NCI-H1048 (cell line): ENCODE measurements around the gene ADAMTSL1.

Source experiments
- DNase-seq: peaks from one replicate; lab custom pipeline; 2025; lab: John Stamatoyannopoulos, UW

Gene ADAMTSL1

DNA sequence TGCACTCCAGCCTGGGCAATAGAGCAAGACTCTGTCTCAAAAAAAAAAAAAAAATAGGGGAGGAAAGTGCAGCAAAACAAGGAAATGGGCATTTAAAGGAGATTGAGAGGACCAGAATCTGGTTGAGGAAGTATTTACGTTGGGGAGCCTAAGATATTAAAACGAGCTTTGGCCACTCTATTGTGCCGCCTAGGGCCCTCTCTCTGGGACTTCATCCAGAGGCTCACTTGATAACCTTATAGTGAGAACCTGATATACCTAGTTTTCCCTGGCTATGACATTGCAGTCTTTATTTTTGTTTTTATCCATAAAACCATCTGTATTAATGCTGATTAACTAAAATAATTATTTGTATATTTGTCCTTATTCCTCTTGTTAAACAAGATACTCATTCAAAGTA is 345.5 kb downstream of the ADAMTSL1 start:
- DNase-seq = no peak

DNA sequence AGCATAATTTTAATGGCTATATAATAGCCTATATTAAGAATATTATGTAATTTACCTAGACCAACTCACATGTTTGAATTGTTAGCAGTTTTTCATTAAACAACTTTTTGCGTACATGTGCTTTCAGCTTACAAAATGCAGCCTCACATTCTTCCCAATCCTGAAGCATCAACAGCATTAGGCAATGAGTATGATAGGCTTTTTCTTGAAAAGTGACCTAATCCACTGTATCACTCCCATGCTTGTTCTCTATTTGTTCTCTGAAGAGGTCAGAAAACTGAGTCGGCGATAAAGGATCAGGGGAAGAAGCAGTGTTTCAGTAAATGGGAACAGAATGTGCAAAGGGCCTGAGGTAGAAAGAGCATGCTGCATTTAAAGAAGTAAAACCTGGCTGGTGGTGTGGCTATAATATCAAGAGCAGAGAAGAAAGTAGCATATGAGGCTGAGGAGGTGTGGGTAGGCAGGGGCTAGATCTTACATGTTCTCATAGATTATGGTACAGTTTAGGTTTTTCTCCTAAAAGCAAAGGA is 346.7 kb downstream of the ADAMTSL1 start:
- DNase-seq = no peak

DNA sequence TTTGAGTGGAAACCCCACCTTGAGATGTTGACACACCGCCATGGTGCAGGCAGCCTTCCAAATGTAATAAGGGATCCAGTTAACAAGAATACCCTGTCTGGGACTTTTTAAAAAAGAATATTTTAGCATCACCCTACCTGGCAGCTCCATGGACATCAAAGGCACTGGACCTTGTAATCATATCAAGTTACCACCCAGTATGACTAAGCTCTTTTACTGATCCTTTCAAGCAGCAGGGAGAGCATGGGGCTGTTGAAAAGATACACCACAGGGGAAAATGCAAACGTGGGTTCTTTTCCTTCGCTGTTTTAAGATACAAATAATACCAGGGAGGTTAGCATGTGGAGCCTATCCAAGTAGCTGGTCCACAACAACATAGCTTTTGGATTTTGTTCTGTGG is 347.8 kb downstream of the ADAMTSL1 start:
- DNase-seq = no peak

DNA sequence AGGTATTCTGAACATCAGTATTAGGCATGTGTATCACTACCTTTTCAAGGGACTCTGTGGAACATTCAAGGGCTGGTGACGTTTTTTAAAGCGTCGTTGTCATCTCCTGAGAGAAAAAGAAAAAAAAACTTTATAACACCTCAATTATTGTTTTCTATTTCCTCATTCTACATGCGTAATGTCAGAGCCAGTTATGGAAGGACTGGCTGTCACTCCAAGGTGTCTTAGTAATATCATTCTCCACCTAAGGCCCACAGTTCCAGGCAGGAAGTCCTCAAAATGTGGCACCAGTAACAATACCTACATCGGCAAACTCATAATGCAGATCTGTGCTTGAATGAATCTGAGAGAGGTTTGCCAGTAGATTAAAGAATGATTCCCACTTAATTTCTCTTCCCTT is 348.9 kb downstream of the ADAMTSL1 start:
- no peak for DNase-seq

DNA sequence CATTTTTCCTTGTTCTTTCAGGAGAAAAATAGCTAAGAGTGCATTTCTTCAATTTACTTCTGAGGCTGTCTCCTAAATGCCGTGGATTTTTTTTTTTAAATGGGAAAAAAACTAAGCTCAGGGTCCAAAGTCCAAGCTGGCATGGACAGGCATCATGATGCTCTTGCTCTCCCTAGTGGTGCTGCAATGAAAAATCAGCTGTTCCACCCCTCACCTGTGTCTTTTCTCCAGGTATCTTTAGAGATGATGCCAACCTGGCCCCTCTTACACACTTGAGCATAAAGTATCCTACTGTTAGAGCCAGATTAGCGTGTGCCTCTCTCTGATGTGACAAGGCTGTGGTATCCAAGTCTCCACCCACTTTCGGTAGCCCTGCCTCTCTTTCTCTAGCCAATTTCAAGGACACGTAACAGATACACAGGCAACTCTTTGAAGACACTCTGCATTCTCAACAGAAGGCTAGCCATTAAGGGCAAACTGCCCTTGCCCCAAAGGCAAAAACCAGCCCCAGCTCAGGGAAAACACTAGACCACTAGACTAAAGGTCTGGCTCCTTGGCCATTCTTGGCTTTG is 350.2 kb downstream of the ADAMTSL1 start:
- DNase-seq = no peak

DNA sequence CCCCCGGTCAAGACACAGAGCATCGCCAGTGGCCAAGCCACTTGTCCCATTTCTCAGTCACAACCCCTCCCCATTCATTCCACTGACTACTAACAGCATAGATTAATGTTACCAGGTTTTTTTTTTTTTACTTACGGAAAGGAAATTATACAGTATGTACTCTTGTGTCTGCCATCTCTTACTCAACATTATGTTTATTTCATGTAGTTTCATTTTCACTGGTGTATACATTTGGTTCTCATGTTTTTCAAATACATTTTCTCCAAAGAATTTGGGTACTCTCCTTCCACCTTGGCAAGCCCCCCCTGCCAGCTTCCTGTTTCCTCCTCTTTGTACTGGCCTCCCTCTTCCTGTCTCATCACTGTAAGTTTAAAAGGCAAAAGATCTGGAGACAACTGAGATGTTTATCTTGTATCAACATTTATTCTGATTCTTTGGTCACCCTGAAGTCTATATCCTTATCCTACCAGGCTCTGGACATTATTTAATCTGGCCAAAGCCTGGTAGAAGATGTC is 351.8 kb downstream of the ADAMTSL1 start:
- DNase-seq = no peak

DNA sequence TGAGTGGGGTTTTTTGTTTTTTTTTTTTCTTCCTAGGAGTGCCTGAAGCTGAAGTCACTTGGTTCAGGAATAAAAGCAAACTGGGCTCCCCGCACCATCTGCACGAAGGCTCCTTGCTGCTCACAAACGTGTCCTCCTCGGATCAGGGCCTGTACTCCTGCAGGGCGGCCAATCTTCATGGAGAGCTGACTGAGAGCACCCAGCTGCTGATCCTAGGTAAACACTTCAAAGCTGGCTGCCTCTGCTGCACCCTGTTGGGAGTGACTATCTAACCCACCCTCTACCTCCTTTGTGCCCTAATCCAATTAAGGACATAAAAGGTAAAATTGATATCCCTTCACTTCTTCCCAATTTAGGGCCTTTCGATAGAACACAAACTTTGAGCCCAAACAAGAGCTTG is 352.3 kb downstream of the ADAMTSL1 start:
- no peak for DNase-seq

DNA sequence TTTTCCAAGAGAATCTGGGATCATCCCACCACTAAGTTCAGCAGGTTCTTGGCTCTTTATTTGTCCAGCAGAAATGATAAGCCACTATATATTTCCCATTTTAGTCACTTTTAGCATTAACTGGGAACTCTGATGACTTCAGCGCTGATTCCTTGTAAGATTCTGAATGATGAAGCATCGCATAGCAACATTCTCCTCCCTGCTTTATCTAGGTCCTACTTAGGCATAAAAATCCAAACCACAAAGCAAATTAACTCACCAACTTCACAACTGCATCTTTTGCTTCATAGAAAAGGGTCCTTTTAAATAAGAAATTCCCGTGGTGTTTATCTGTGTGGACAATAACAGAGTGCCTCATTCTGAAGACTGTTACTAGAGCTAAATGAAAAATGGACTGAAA is 355.1 kb downstream of the ADAMTSL1 start:
- DNase-seq = no peak

DNA sequence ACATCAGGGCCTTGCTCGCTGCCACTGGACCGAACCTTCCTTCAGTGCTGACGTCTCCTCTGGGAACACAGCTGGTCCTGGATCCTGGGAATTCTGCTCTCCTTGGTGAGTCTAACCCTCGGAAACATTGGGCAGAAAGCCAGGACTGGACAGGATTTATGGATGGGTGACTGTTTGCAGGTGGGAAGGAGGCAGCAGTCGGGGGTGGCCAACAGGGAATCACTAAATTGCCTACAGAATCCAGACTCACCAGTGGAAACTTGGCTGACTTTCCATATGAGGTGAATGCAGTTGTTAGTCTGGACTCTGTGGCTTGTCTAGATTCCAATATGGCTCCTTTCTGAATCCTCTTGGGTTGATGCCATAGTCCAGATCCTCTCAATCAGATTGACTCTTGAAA is 355.9 kb downstream of the ADAMTSL1 start:
- no peak for DNase-seq

DNA sequence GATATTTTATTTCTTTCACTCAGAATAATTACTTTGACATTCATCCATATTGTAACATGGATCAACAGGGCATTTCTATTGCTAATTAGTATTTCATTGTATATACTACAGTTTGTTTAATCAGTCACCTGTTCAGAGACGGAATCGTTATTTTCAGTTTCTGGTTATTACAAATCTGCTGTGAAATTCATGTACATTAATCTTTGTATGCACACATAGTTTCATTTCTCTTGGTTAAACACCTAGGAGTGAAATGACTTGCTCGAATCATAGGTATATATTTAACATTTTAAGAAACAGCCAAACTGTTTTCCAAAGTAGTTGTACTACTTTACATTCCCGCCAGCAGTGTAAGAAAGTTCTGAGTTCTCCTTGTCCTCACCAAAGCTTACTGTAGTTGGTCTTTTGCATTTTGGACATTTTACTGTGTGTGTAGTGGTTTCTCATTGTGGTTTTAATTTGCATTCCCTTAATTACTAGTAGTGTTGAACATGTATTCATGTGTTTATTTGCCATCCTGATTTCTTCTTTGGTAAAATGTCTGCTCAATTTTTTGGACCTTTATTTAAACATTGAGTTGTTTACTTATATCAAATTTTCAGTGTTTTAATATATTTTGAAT is 360.9 kb downstream of the ADAMTSL1 start:
- DNase-seq = no peak

DNA sequence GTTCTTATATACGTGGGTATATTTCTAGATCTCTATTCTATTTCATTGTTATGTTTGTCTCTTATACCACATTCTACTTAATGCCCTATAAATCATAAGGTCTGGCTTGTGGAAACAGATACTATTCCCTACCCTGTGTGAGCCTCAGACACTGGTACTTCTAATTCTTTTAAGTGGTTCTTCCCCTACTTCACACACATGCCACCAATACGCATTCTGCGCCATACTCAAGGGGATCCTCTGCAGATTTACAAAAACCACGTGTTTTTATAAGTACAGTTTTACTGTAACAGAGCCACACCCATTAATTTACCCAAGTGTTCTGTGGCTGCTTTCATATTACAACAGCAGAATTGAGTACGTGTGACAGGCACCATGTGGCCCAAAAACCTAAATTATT is 363.4 kb downstream of the ADAMTSL1 start:
- no peak for DNase-seq

DNA sequence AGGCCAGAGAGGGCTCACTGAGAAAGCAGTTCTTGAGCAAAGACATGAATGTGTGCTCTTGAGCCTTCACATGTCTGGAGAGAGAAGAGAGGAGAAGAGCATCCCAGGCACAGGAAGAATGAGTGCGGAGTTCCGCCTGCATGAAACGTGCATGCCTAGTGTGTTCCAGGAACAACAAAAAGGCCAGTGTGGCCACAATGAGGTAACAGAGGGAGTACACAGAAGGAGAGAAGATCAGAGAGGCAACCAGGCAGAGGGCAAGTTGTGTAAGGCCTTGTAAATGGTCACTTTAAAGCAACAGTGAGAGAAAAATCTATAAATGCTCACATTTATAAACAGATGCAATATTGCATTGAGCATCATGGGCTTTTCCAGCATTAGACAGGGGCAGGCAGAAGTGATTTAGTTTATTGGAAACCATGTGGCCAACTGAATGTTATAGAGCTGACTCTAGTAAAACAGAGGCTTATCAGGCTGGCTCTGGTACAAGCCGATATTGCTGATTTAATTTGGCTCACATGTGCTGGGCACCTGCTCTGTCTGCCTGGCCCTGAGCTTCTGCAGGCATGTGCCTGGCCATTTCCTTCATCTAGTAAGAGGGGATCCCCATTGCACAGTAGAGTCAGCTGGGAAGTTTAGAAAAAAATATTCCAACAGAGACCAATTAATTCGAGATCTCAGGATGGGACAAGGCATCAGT is 373.8 kb downstream of the ADAMTSL1 start:
- no peak for DNase-seq

DNA sequence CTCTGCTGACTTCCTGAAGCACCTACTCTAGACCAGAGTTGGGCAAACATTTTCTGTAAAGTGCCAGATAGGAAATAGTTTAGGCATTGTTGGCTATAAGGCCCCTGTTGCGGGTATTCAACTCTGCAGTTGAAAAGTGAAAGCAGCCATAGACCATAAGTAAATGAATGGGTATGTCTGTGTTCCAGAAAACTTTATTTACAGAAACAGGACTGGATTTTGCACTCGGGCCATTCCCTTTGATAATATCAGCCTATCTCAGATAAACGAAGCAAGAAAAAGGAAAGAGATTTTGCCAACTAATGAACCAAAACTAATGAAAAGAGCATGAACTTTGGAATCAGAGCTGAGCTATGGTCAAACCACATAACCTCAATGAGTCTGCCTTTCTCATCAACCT is 374.7 kb downstream of the ADAMTSL1 start:
- DNase-seq = no peak

DNA sequence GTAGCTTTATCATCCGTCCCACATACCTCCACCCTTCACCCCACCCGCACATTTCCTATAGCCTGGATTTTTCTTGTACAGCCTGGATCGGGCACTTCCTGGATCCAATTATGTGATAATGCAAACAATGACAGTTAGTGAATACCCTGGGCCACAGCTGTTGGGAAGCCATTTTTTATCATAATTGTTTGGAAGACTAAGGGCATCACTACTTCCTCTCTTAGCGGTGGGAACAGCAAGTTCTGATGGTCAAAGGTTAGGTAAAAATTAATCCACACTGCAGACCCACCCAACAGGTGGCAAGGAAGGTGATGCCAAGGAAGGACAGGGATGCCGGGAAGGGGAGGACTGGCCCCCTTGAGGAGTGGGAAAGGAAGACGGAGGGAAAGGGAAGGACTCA is 375.3 kb downstream of the ADAMTSL1 start:
- no peak for DNase-seq

DNA sequence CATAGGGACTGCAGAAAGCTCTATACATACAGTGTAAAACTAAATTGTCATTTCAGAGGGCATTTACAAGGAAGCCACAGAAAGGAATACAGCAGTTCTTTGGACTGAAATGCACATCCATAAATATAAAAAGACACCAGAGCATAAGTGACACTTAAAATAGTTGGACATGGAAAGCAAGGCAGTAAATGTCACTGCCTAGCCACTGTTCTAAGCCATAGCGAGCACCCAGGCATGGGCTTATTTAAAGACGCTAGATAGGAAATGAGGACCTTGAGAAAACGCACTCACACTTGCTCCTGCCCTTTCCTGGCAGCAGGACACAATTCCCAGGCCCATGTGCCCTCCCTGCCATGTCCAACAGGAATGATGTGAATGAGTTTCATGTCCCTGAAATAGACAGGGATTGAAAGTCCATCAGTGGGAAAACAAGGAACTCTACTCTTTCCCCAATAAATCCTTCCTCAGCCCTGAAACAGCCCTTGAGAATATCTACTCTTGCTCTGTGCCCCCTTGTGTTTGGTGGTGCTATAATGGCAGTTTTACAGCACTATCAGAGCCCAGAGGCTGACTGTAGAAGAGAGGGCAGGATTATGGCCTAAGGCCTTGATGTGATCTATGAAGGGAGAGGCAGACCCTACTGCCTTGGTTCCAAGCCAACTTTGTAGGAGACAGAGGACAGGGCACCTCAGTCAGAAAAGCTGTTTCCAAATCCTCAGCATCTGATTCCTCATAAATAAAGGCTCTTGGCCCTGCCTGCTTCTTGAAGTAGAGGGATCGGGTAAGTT is 376.1 kb downstream of the ADAMTSL1 start:
- DNase-seq = no peak

DNA sequence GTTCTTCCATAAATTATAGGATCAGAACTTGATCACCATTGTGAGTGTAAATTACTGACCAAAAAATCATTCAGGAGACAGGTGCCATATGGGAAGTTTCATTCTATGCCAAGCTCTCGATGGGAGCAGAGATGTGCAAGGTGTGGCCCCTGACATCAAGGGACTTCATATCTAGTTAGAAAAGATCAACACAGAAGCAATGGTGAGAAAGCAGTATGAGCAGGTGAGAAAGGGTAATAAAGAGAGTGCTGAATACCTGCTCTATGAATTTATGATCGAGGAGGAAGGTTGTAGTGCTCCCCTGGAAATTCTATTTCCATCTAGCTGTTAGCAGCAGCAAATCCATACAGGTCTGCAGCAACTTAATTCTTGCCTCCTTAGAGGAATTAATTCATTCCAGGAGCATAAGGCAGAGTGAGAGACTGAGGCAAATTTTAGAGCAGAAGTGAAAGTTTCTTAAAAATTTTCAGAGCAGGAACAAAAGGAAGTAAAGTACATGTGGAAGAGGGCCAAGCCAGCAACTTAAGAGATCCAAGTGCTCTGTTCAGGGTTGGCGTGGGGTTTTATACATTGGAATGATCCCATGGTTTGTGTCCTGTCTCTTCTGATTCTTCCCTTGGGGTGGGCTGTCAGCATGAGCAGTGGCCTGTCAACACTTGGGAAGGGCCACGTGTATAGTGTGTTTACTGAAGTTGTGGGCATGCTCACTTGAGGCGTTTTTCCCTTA is 377.3 kb downstream of the ADAMTSL1 start:
- no peak for DNase-seq

DNA sequence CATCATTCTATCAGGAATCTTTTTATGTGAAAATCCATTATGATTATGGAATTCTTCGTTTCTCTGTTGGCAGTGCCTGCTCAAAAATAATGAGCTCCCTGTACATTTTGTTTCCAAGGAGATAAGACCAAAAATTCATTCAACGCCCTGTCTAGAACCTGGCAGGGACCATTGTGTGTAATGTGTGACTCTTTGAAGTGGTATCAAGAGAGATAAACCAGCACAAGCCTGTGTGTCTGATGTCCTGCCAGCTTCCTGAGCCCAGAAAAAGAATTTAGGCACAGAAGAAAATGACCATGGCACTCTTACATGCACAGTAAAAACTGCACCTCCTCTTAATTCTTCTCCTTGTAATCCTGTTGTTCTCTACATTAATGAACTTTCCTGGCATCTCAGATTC is 381.7 kb downstream of the ADAMTSL1 start:
- no peak for DNase-seq

DNA sequence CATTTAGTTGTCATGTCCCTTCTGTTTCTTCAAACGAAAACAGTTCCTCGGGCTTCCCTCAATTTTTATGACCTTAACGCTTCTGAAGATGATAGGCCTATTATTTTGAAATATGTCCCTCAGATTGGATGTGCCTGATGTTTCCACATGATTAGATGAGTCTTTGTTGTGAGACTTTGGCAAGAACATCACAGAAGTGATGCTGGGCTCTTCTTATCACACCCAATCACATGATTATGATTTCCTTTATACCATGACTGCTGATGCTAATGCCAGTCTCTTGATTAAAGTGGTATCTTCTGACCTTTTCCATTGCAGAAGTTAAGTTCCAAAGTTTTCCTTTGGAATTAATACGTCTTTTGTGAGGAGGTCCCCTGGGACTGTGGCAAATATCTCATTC is 383.4 kb downstream of the ADAMTSL1 start:
- DNase-seq = no peak

DNA sequence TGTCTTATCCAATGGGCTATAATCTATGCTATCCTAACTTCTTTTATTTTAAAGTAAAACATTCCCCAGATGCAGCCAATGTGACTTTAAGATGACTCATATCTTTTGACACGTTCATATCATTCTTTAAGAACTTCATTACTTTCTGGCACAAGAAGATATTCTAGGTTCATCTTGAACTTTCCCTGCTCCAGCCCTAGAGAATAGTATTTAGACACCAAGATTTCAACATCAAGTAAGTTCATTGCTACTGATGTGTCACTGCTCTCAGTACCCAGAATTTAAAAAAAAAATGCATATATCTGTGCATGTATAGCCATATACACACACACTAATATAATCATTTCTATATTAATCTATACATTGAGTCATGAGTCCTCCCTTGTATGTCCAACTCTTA is 383.8 kb downstream of the ADAMTSL1 start:
- no peak for DNase-seq

DNA sequence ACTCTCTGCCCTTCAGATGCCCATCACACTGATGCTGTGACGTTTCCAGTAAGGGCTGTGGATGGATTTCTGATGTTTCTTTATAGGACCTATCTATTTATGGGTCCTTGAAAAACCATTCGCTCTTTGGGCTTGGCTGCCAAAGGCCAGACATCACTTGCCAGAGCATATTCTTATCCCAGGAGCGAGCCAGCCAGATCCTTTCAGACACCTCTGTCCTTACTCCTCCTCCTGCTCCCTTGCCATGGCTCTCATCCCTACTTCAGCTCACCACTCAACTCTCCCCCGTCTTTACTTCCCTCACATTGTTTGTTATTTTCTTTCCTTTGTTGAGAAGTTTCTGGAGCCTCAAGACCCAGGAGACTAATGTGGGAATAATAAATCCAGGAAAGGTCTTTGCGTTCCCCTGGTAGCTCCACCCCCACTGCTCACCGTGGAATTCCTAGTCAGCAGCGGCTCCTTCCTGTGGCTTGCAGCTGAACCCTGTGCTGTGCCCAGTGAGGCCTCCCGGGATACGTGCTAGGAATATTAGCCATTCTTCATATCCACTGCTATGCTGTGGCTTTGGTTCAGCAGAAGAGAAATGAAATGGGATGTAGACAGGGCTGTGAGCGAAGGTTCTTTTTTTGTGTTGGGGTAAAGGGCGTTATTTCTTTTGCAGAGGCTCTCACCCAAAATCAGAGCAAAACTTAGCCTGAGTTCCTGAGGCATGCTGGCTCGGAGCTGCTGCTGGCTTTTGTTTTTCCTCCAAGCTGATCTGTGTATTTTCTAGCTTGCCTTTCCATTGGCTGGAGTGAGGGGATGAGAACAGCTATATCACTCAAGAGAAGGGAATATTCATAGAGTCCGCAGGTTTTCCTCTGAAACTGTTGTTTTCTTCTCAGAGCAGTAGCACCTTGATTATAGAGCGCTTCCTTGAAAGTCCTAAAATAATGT is 387.9 kb downstream of the ADAMTSL1 start:
- DNase-seq = no peak

DNA sequence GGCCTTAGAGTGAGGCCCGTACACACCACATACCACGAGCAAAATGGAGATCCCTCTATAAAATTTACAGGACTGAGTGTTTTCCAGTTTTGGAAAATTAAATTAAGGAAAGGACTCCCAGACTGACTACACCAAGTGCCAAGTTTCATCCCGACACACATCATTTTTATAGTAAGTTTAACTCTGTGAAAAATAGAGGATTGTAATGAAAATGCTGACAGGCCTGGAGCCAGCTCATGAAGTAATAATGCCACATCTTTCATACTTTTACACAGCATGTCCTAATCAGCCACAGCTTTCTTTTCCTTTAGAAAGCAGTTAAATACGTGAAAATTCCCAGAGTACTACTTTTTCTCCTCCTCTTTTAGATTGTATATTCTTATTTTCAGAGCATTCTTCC is 389.8 kb downstream of the ADAMTSL1 start:
- DNase-seq = no peak
